MCF 10A (cell line): ENCODE data around the gene FLT4. TPM values are rescaled to one million over a fixed set of nuclear protein-coding genes. Genes with fewer than 3 reads are reported as not detected.

ENCODE experiments used
- BruUV-seq: library from RNA; stranded (reverse); fragments of 400-500 nt; replicated peaks from 2 replicates; lab custom pipeline; 2021; lab: Mats Ljungman, UMichigan
- CTCF ChIA-PET: fragments of 300-600 bp; sonication (Branson Sonifier 250); formaldehyde crosslinking; extraction: SDS; loops from one replicate; lab custom pipeline; 2021; ENCODE audit warnings: antibody characterized with exemption, inconsistent platforms; lab: Yijun Ruan, JAX
- POLR2A ChIA-PET: fragments of 300-600, 350-650 bp; sonication (Branson Sonifier 250); formaldehyde crosslinking; extraction: SDS; loops from one replicate; lab custom pipeline; 2020; ENCODE audit warnings: antibody characterized with exemption, inconsistent platforms; lab: Yijun Ruan, JAX
- DNase-seq: peaks from one replicate; pipeline ENCODE4 v3.0.0-alpha.2; 2018; ENCODE audit not compliant: unreplicated experiment
- H3K27ac Mint-ChIP-seq: one replicate; pipeline ENCODE4 v1.8.0; 2022; ENCODE audit warnings: mild to moderate bottlenecking, low read depth, mixed read lengths; ENCODE audit not compliant: unreplicated experiment
- H3K27me3 Mint-ChIP-seq: one replicate; pipeline ENCODE4 v1.8.0; 2022; ENCODE audit warnings: mixed read lengths; ENCODE audit not compliant: insufficient read depth, unreplicated experiment
- H3K36me3 Mint-ChIP-seq: one replicate; pipeline ENCODE4 v1.8.0; 2022; ENCODE audit warnings: mild to moderate bottlenecking, moderate library complexity, mixed read lengths; ENCODE audit not compliant: insufficient read depth, unreplicated experiment
- H3K4me1 Mint-ChIP-seq: one replicate; pipeline ENCODE4 v1.8.0; 2022; ENCODE audit warnings: mixed read lengths; ENCODE audit not compliant: insufficient read depth, unreplicated experiment
- H3K4me3 Mint-ChIP-seq: one replicate; pipeline ENCODE4 v1.8.0; 2022; ENCODE audit warnings: mild to moderate bottlenecking, moderate library complexity, mixed read lengths; ENCODE audit not compliant: unreplicated experiment
- H3K9me3 Mint-ChIP-seq: one replicate; pipeline ENCODE4 v1.8.0; 2022; ENCODE audit warnings: mixed read lengths; ENCODE audit not compliant: unreplicated experiment
- intact Hi-C: fragments of 100-400 bp; cut with micrococcal nuclease; formaldehyde crosslinking; loops from 2 replicates; pipeline ENCODE4 v1.14.1; 2022
- total RNA-seq: library from RNA; stranded (reverse); gene quantifications from 2 replicates; pipeline ENCODE4 v1.2.3, GENCODE V29; 2022
- TF ChIP-seq, protein P1 (sequence below): fragments of 200-600 bp; IDR thresholded peaks from one replicate; pipeline ENCODE4 v1.8.0; 2022; ENCODE audit warnings: antibody characterized with exemption, mild to moderate bottlenecking; ENCODE audit not compliant: unreplicated experiment

The FLT4 gene
- total RNA-seq, 1 experiment from 2014 or later: not detected

DNA sequence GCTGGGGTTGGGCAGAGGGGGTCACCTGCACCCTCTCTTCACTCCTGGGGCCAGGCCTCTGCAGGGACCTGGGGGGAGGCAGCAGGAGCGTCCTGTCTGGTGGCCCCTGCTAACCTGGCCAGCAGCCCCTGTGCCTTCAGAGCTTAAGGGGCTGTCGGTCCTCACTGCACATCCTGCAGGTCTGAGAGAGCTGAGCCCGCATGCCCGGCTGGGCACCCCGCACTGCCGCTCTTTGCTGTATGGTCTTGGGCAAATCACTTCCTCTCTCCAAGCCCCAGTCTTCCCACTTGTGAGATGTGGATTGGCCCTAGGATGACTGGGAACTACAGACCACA is 7.9 kb downstream of the FLT4 start:
- no peak for DNase-seq
- TF ChIP-seq, protein P1, sequence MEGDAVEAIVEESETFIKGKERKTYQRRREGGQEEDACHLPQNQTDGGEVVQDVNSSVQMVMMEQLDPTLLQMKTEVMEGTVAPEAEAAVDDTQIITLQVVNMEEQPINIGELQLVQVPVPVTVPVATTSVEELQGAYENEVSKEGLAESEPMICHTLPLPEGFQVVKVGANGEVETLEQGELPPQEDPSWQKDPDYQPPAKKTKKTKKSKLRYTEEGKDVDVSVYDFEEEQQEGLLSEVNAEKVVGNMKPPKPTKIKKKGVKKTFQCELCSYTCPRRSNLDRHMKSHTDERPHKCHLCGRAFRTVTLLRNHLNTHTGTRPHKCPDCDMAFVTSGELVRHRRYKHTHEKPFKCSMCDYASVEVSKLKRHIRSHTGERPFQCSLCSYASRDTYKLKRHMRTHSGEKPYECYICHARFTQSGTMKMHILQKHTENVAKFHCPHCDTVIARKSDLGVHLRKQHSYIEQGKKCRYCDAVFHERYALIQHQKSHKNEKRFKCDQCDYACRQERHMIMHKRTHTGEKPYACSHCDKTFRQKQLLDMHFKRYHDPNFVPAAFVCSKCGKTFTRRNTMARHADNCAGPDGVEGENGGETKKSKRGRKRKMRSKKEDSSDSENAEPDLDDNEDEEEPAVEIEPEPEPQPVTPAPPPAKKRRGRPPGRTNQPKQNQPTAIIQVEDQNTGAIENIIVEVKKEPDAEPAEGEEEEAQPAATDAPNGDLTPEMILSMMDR: no peak
- POLR2A ChIA-PET: no interaction called here
- no peak overlapping the region for H3K4me3 Mint-ChIP-seq
- CTCF ChIA-PET: interaction anchor here (1.0 kb wide), 1 partner anchor 16 kb away, joined by 6 read pairs; no protein-coding TSS in a partner anchor
- no peaks in the 10 kb centered on the region for H3K36me3 Mint-ChIP-seq
- no peaks in the 10 kb centered on the region for H3K4me1 Mint-ChIP-seq
- H3K9me3 Mint-ChIP-seq: no peaks in the 10 kb centered on the region
- BruUV-seq: no TSS peak
- H3K27ac Mint-ChIP-seq: no peak overlapping the region
- H3K27me3 Mint-ChIP-seq: peaks cover 44% of the 10 kb centered on the region
- intact Hi-C loops: no loop called here

DNA sequence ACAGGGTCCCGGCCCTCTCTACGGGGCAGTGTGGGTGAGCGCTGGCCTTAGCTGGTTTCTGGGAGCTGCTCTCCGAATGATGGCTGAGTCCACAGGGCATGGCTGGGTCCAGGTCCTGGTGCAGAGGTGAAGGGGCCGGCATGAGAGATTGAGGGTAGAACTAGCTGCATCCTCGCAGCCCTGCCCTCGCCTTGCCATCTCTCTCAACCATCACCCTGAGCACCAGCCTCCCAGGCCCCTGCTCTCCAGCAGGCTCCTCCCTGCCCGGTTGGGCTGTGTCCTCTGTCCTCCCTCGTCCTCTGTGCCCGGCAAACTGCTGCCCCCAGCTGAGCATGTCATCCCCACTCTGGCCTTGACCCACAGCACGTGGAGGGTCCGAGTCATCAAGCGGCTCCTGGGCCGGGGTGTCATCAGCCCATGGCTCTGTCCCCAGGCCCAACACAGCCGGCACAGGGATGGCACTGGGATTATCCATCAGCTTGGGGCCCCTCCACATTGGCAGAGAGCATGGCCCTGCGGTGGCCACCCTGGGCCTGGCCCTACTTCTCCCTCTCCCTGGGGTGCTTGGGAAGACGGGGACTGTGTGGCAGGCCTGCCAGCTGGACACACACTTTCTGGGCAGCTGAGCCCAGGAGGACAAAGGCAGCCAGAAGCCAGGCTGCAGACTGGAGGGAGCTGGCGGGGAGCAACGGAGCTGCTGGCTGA is 8.4 kb downstream of the FLT4 start:
- TF ChIP-seq, protein P1: no peak
- no TSS peak for BruUV-seq
- Mint-ChIP-seq H3K27me3 (peaks cover 44% of the 10 kb centered on the region), H3K36me3 (no peaks in the 10 kb centered on the region), H3K4me1 (no peaks in the 10 kb centered on the region), H3K9me3 (no peaks in the 10 kb centered on the region), H3K4me3 (no peak overlapping the region), H3K27ac (no peak overlapping the region)
- ChIA-PET CTCF (interaction anchor here (0.6 to 1.0 kb wide), 2 partner anchors 15 to 20 kb away, joined by 3 to 6 read pairs; no protein-coding TSS in a partner anchor), POLR2A (no interaction called here)
- DNase-seq: no peak
- intact Hi-C loops: no loop called here

DNA sequence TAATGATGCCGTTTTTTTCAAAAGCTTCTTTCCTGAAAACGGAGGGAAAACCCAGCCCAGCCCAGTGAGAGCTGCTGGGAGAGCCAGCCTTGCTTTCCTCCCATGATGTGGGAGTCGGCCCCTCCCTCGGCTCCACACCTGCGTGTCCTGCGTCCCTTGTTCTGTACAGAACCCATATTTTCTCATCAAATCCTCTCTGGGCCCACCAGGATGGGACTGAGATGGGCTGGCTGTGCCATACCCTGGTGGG is 8.9 kb downstream of the FLT4 start:
- TF ChIP-seq, protein P1: no peak
- no TSS peak for BruUV-seq
- H3K9me3 Mint-ChIP-seq: no peaks in the 10 kb centered on the region
- no peak overlapping the region for H3K27ac Mint-ChIP-seq
- H3K27me3 Mint-ChIP-seq: peaks cover 40% of the 10 kb centered on the region
- CTCF ChIA-PET: interaction anchor here (0.6 kb wide), 2 partner anchors 20 to 36 kb away, joined by 3 read pairs; no protein-coding TSS in a partner anchor
- POLR2A ChIA-PET: no interaction called here
- H3K36me3 Mint-ChIP-seq: no peaks in the 10 kb centered on the region
- no peak for DNase-seq
- intact Hi-C loops: no loop called here
- no peaks in the 10 kb centered on the region for H3K4me1 Mint-ChIP-seq
- H3K4me3 Mint-ChIP-seq: no peak overlapping the region

DNA sequence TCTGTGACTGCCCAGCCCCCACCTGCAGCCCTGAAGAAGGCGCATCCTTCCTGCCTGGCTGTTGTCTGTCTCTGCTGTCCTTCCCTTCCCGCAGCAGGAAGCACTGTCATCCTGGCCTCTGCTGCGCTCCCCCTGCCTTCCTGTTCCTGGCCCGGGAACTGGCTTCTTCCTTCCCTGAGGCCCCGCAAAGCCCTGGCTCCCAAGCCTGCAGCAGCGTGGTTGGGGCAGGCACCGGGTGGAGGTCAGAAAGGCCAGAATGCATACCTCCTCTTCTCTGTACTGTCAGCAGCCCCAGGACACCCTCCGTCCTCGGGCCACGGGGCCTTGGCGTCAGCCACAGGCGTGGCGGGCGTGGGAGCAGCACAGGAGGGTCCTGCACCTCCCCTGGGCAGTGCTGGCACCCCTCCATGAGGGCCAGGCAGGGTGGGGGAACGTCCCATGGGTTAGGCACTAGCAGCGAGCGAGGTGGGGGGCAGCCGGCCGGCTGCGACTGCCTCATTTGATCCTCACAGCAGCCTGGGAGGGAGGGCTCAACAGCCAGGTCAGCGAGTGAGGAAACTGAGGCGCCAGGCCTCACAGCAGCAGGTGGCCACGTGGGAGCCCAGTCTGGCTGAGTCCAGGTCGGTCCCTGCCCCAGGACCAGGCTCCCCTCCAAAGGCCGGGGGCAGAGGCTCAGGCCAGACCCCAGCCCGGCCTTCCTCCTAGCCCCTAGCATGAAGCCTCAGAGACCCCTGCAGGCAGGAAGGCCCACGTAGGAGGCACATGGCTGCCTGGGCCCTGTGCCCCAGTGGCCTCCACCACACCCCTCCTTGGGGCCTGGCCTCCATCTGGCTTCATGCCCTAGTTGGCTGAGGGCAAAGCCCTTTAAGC is 9.4 kb downstream of the FLT4 start:
- no peak overlapping the region for H3K27ac Mint-ChIP-seq
- POLR2A ChIA-PET: no interaction called here

More for the DNA sequence above, 9.4 kb downstream of the FLT4 start:
- Mint-ChIP-seq H3K27me3 (peaks cover 34% of the 10 kb centered on the region), H3K4me1 (no peaks in the 10 kb centered on the region), H3K4me3 (no peak overlapping the region), H3K36me3 (no peaks in the 10 kb centered on the region), H3K9me3 (no peaks in the 10 kb centered on the region)
- intact Hi-C loops: no loop called here
- TF ChIP-seq, protein P1: no peak
- CTCF ChIA-PET: interaction anchor here (0.6 kb wide), 2 partner anchors 19 to 35 kb away, joined by 3 read pairs; no protein-coding TSS in a partner anchor
- BruUV-seq: no TSS peak
- DNase-seq: no peak
